ENCODE data around the gene WRAP73. TPM values are rescaled to one million over a fixed set of nuclear protein-coding genes. Genes with fewer than 3 reads are reported as not detected.

The WRAP73 gene
- total RNA-seq, 6 experiments from 2014 or later, result 5.6 to 9.1 (median 7.1) TPM

DNA sequence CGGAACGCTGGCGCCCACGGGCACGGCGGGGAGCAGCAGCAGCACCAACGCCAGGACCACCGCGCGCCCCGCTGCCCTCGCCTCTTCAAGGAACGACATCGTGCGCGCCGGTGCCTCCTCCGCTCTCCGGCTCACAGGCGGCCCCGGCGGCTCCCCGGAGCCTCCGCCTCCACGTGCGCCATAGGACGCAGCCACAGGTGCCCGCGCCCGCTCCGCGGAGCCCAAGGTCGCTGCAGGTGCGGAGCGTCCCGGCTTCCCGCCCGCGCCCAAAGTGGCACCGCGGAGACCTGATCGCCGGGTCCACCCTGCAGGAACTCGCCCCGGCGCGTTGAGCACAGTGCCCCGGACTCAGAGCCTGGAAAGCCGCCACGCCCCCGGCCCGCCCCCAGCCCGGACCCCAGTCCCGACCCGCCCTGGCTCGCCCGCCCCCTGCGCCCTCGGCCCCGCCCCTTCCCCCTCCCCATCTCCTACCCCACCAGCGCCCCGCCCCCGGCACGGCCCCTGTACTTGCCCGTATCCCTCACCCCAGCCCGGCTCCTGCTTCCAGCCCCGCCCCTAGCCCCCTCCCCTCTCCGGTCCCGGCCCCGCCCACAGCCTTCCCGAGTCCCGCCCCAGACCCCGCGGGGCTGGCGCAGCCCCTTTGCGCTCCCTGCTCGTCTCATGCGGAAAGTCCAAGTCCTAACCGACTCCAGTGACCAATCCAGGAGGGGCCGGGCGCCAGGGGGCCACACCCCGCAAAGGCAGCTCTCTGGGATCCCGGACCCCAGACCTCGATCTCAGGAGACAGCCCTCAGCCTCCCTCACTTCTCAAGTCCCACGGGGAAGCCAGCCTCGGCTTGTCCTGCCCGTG lies 38.5 kb downstream of the WRAP73 start, which contains the start of gene MEGF6:
MEGF6 (minus strand) TSS at position 339 of the 850 bp plus-strand sequence; CDS start at position 99, 240 bp downstream.
- Histone ChIP-seq H3K27me3 (peaks cover 0 to 12% of the 10 kb centered on the region in 2 donors), H3K4me1 (peaks cover 0 to 9% (median 0%) of the 10 kb centered on the region in 4 donors), H3K4me3 (peak within 1 kb of the TSS; percentile 26 to 33 (median 31)), H3K27ac (no peak within 1 kb of the TSS), H3K9me3 (no peaks in the 10 kb centered on the region), H3K36me3 (no peaks in the 10 kb centered on the region)
- 2% methylated on average over 13 of the region's 87 CpGs for WGBS (ENCODE audit: insufficient coverage, low coverage, low lambda C conversion rate, missing lambda C conversion rate)
- TF ChIP-seq POLR2A (IDR thresholded peaks at IDR 0.05), result no peak
- TF ChIP-seq, protein P1, sequence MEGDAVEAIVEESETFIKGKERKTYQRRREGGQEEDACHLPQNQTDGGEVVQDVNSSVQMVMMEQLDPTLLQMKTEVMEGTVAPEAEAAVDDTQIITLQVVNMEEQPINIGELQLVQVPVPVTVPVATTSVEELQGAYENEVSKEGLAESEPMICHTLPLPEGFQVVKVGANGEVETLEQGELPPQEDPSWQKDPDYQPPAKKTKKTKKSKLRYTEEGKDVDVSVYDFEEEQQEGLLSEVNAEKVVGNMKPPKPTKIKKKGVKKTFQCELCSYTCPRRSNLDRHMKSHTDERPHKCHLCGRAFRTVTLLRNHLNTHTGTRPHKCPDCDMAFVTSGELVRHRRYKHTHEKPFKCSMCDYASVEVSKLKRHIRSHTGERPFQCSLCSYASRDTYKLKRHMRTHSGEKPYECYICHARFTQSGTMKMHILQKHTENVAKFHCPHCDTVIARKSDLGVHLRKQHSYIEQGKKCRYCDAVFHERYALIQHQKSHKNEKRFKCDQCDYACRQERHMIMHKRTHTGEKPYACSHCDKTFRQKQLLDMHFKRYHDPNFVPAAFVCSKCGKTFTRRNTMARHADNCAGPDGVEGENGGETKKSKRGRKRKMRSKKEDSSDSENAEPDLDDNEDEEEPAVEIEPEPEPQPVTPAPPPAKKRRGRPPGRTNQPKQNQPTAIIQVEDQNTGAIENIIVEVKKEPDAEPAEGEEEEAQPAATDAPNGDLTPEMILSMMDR (IDR thresholded peaks at IDR 0.05), result no peak
- DNase-seq (peak in 2 of 3 donors; percentile 67 to 72), ATAC-seq (peak; percentile 69 to 80 (median 72))
- intact Hi-C loops (cut with DNase I), result no loop called here

DNA sequence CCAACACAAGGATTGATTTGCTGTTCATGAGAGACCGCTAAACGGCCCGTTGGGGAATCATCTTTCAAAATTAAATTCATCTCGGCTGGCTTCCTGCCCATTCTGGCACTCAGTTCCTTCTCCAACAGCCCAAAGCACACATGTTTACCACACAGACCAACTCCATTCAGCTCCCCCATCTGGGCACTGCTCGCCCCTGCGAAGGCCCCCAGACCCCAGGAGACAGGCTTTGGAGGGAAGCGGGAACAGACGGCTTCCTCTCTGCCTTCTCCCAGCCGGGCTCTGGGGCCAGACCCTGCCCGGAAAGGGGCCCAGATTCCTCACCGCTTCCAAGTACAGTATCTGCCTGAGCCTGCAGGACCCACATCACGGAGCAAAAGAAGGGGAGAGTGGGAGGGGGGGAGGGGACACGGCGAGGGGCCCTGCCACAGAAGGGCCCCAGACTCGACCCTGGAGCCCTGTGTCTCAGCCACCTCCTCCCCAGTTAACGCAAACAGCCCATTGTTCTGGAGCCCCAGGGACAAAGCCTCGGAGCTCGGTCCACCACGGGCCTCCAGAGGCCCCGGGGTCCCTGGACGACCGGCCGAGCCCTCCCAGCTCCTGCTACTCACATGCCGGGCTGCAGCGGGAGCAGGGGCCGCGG lies 39.3 kb downstream of the WRAP73 start:
- H3K27me3 ChIP-seq, result peaks cover 0 to 12% of the 10 kb centered on the region in 2 donors
- 10% methylated on average over 13 of the region's 27 CpGs for WGBS (ENCODE audit: insufficient coverage, low coverage, low lambda C conversion rate, missing lambda C conversion rate)
- TF ChIP-seq, protein P1 (IDR thresholded peaks at IDR 0.05), result no peak
- no peak for TF ChIP-seq POLR2A (IDR thresholded peaks at IDR 0.05)
- no peak overlapping the region for H3K27ac ChIP-seq
- peak overlapping the region; percentile 26 to 33 (median 31) for H3K4me3 ChIP-seq
- H3K36me3 ChIP-seq, result no peaks in the 10 kb centered on the region
- DNase-seq, result no peak
- ATAC-seq, result no peak
- intact Hi-C loops (cut with DNase I), result no loop called here
- H3K9me3 ChIP-seq, result no peaks in the 10 kb centered on the region
- H3K4me1 ChIP-seq, result peaks cover 0 to 9% (median 0%) of the 10 kb centered on the region in 4 donors

DNA sequence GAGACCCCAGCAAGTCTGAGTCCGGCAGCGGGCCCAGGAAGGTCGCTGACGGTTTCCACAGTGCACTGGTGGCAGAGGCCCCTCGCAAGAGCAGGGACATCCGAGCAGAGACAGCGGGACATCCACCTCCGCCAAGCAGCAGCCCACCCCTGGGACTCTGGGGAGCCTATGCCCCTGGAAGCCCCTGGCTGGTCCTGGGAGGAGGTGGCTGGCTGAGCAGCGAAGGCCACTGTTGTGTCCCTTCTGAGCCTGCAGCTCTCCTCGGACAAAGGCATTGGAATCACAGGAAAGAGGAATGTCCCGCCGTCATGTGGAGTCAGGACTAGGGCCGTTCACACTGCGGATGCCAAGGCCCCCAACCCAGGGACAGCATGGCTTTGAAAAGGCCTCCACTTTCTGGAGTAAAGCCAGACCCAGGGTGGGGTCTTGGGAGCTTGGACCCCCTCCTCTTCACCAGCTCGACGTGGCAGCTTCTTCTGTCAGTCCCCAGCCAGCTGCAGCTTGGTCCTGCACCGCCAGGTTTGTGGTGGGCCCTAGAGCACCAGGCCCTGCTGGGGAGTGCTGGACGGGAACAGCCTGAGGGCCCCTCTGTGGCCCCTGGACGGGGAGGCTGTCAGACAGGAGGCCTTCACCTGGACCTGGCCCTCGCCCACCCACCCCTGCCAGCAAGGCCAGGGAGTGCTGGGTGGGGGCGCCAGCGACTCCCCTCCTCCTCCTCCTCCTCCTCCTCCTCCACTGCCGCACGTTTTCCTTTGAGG lies 40.0 kb downstream of the WRAP73 start:
- H3K4me1 ChIP-seq, result peaks cover 0 to 9% (median 0%) of the 10 kb centered on the region in 4 donors
- 27% methylated on average over 3 of the region's 24 CpGs for WGBS (ENCODE audit: insufficient coverage, low coverage, low lambda C conversion rate, missing lambda C conversion rate)
- peaks cover 0 to 12% of the 10 kb centered on the region in 2 donors for H3K27me3 ChIP-seq
- intact Hi-C loops (cut with DNase I), result no loop called here
- H3K36me3 ChIP-seq, result no peaks in the 10 kb centered on the region
- TF ChIP-seq, protein P1 (IDR thresholded peaks at IDR 0.05), result no peak
- no peak for TF ChIP-seq POLR2A (IDR thresholded peaks at IDR 0.05)
- DNase-seq, result no peak
- H3K9me3 ChIP-seq, result no peaks in the 10 kb centered on the region
- no peak for ATAC-seq
- H3K27ac ChIP-seq, result no peak overlapping the region
- H3K4me3 ChIP-seq, result no peak overlapping the region

DNA sequence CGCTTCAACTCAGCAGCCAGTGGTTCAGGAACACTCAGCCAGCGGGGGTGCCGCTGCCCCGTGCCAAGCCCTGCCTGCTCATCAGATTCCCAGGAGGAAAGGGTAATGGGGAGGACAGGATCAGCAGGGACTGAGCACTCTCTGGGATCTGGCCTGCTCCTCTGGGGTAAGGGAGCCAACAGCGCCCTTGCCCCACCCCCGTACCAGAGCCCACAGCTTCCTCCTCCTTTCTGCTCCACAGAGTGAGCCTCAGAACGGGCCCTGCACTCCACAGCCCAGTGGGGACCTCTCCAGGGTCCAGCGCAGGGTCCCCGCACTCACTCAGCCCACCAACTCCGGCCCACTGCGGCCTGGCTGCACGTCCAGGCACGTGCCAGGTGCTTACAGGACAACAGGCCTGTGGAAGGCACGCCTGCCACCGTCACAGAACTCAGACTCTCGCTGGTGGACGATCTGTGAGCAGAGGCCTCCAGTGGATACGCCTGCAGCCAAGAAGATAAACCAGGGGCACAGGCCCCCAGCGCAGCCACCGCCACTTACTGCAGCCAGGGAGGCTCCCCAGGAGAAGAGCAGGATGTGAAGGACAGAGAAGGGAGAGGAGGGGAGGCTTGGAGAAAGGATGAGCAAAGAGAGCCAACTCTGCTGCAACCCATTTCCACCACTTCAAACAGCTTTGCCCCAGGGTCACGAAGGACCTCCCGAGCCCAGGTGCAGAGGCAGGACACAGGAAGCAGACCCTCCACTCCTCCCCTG lies 40.7 kb downstream of the WRAP73 start:
- DNase-seq (no peak), ATAC-seq (no peak)
- no peaks in the 10 kb centered on the region for H3K9me3 ChIP-seq
- H3K27ac ChIP-seq, result no peak overlapping the region
- H3K27me3 ChIP-seq, result peaks cover 0 to 12% of the 10 kb centered on the region in 2 donors
- H3K4me1 ChIP-seq, result peaks cover 0 to 9% (median 0%) of the 10 kb centered on the region in 4 donors
- 72% methylated on average over 5 of the region's 22 CpGs for WGBS (ENCODE audit: insufficient coverage, low coverage, low lambda C conversion rate, missing lambda C conversion rate)
- no peaks in the 10 kb centered on the region for H3K36me3 ChIP-seq
- TF ChIP-seq POLR2A (IDR thresholded peaks at IDR 0.05), result no peak
- intact Hi-C loops (cut with DNase I), result no loop called here
- no peak overlapping the region for H3K4me3 ChIP-seq

All from right lobe of liver (tissue), 6 donors.